NCI-H1092 treated with DMSO at 0.1 percent for 48 hours (cell line): ENCODE data around the gene ZFYVE1.

ENCODE experiments used
- DNase-seq: peaks from one replicate; lab custom pipeline; 2025; lab: John Stamatoyannopoulos, UW

ZFYVE1 gene

DNA sequence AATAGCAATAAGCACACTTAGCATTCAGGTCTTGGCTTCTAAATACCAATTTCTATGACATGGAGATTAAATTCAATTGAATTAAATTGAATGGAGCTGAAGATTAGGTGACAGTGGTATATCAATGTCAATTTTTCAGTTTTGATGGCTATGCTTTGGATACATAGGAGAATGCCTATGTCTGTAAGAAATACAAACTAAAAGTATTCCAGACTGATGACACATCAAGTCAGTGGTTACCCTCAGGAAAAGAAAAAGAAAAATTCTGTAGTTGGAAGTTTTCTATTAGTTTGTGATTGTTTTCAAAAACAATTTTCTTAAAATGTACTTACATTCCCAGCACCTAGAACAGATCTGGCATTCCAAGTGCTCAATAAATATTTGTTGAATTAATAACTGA lies 105.5 kb downstream of the ZFYVE1 start:
- no peak for DNase-seq

DNA sequence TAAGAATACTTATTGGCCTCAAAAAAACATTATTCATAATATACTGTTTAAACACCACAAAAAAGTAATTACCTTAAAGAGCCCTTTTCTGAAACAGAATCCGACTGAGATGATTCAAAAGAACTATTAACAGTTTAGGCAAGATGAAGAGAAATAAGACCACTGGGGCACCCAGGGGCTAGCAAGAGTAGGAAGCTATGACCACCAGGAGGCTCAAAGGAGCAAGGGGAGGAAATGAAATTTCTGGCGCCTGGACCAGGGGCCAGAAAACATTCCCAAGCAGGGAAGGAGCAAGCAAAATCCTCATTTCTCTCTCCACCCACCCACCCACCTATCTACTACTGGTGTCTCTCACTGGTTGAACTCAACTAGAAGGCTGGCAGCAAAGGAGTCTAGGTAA lies 106.9 kb downstream of the ZFYVE1 start:
- no peak for DNase-seq
